Body of pancreas (tissue), 4 donors: ENCODE results near the gene EPHB1. TPM values are rescaled to one million over a fixed set of nuclear protein-coding genes. Genes with fewer than 3 reads are reported as not detected.

ENCODE experiments used
- ATAC-seq: fragments of 150-250 bp; one replicate; pipeline ENCODE4 v1.9.1; 2016
- DNase-seq, 4 donors: peaks; one replicate each; pipeline ENCODE4 v3.0.0-alpha.2; 2019
- H3K27ac ChIP-seq, 4 donors: fragments of 200-600 bp; sonication (generic); 1 replicate in 3 of 4; 2 replicates in 1 of 4; pipeline versions ENCODE4 v1.5.1 to v1.6.1; 2016 to 2019; ENCODE audit warnings: mild to moderate bottlenecking in 1 of 4, mixed read lengths in 1 of 4, moderate library complexity in 1 of 4
- H3K27me3 ChIP-seq, 2 donors: fragments of 200-600 bp; sonication (generic); one replicate each; pipeline ENCODE4 v1.6.0; 2016; ENCODE audit warnings: mild to moderate bottlenecking in 1 of 2
- H3K36me3 ChIP-seq, 2 donors: fragments of 200-600 bp; sonication (generic); replicated peaks in 1 of 2; 2 replicates each; pipeline ENCODE4 v1.5.1; 2016; ENCODE audit warnings: low read depth in 2 of 2; ENCODE audit not compliant: insufficient read depth in 1 of 2
- H3K4me1 ChIP-seq: fragments of 200-600 bp; sonication (generic); one replicate; pipeline ENCODE4 v1.6.0; 2016
- H3K4me3 ChIP-seq, 2 donors: fragments of 200-600 bp; sonication (generic); 1 replicate in 1 of 2; 2 replicates in 1 of 2; pipeline ENCODE4 v1.5.1; 2016 to 2019
- H3K9me3 ChIP-seq, 3 donors: fragments of 200-600 bp; sonication (generic); 1 replicate in 2 of 3; 2 replicates in 1 of 3; pipeline ENCODE4 v1.5.1; 2016
- POLR2A ChIP-seq, 3 donors: fragments of 450-650 bp; IDR thresholded peaks; one replicate each; pipeline ENCODE4 v1.6.1; 2016; ENCODE audit warnings: antibody characterized with exemption in 3 of 3, mild to moderate bottlenecking in 2 of 3
- WGBS, 2 donors: methylation state at CpG; one replicate each; pipeline ENCODE4 v1.1.5; 2017; 5-methylcytosine and 5-hydroxymethylcytosine counted together
- intact Hi-C: fragments of 100-400 bp; cut with DNase I; formaldehyde crosslinking; loops from one replicate; pipeline ENCODE4 v1.15.1; 2023
- total RNA-seq, 2 donors: library from RNA; depleted of rRNA; stranded (reverse); fragments of >200 nt; gene quantifications; one replicate each; pipeline ENCODE4 v1.1.0, GENCODE V29; 2016
- TF ChIP-seq, protein P1 (sequence below), 7 experiments: fragments of 450-650 bp in 4 of 7; fragments of 200-600 bp in 3 of 7; sonication (generic) in 3 of 7; IDR thresholded peaks; one replicate each; pipeline ENCODE4 v1.5.1; 2016 to 2019; ENCODE audit warnings: antibody characterized with exemption in 7 of 7

EPHB1 gene
- total RNA-seq, 2 donors from 2014 or later: 1.3 TPM; not detected in 1

GRCh38 chr3:135149707-135150681, 354.9 kb downstream of the EPHB1 start:
- H3K4me3 ChIP-seq: no peak overlapping the region
- intact Hi-C loops: no loop called here
- no peaks in the 10 kb centered on the region for H3K36me3 ChIP-seq
- no peaks in the 10 kb centered on the region for H3K27me3 ChIP-seq
- H3K27ac ChIP-seq: no peak overlapping the region
- TF ChIP-seq, protein P1, sequence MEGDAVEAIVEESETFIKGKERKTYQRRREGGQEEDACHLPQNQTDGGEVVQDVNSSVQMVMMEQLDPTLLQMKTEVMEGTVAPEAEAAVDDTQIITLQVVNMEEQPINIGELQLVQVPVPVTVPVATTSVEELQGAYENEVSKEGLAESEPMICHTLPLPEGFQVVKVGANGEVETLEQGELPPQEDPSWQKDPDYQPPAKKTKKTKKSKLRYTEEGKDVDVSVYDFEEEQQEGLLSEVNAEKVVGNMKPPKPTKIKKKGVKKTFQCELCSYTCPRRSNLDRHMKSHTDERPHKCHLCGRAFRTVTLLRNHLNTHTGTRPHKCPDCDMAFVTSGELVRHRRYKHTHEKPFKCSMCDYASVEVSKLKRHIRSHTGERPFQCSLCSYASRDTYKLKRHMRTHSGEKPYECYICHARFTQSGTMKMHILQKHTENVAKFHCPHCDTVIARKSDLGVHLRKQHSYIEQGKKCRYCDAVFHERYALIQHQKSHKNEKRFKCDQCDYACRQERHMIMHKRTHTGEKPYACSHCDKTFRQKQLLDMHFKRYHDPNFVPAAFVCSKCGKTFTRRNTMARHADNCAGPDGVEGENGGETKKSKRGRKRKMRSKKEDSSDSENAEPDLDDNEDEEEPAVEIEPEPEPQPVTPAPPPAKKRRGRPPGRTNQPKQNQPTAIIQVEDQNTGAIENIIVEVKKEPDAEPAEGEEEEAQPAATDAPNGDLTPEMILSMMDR (IDR thresholded peaks at IDR 0.05): no peak
- no peak for TF ChIP-seq POLR2A (IDR thresholded peaks at IDR 0.05)
- ATAC-seq (no peak), DNase-seq (no peak)
- H3K9me3 ChIP-seq: no peaks in the 10 kb centered on the region
- 69 to 76% methylated on average over 12 of the region's 12 CpGs for WGBS, 2 donors
- no peaks in the 10 kb centered on the region for H3K4me1 ChIP-seq

GRCh38 chr3:135154186-135154585, 359.1 kb downstream of the EPHB1 start:
- no peak for ATAC-seq
- intact Hi-C loops: no loop called here

DNA sequence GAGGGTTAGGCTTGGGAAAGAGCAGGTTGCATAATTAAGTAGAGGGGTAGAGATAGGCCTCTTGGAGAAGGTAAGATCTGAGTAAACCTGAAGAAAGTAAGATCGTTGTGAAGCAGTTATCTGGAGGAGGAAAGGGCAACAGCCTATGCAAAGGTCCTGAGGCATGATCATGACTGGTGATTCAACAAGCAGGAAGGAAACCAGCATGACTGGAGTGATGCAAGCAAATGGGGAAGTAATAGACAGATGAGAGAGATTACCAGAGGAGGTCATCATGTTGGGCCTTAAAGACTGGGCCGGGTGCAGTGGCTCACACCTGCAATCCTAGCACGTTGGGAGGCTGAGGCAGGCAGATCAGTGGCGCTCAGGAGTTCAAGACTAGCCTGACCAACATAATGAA, 360.2 kb downstream of the EPHB1 start:
- ATAC-seq: no peak
- Histone ChIP-seq H3K36me3 (no peaks in the 10 kb centered on the region), H3K9me3 (no peaks in the 10 kb centered on the region), H3K4me3 (no peak overlapping the region), H3K27ac (no peak overlapping the region), H3K4me1 (no peaks in the 10 kb centered on the region), H3K27me3 (no peaks in the 10 kb centered on the region)
- 71 to 76% methylated on average over 4 of the region's 4 CpGs for WGBS, 2 donors
- no peak for TF ChIP-seq POLR2A (IDR thresholded peaks at IDR 0.05)
- TF ChIP-seq, protein P1 (IDR thresholded peaks at IDR 0.05): no peak
- intact Hi-C loops: no loop called here
- no peak for DNase-seq

More at GRCh38 chr3:135154186-135154585, 359.1 kb downstream of the EPHB1 start:
- no peak overlapping the region for H3K27ac ChIP-seq
- no peak for DNase-seq
- H3K36me3 ChIP-seq: no peaks in the 10 kb centered on the region
- TF ChIP-seq, protein P1 (IDR thresholded peaks at IDR 0.05): no peak
- TF ChIP-seq POLR2A (IDR thresholded peaks at IDR 0.05): no peak
- no peaks in the 10 kb centered on the region for H3K27me3 ChIP-seq
- no peak overlapping the region for H3K4me3 ChIP-seq
- no peaks in the 10 kb centered on the region for H3K4me1 ChIP-seq
- no peaks in the 10 kb centered on the region for H3K9me3 ChIP-seq
- WGBS, 2 donors: 75 to 100% methylated on average over 2 of the region's 2 CpGs

- DNase-seq (no peak), ATAC-seq (no peak)
- TF ChIP-seq, protein P1 (IDR thresholded peaks at IDR 0.05): no peak
- TF ChIP-seq POLR2A (IDR thresholded peaks at IDR 0.05): no peak
- no peaks in the 10 kb centered on the region for H3K27me3 ChIP-seq
- H3K9me3 ChIP-seq: no peaks in the 10 kb centered on the region
- intact Hi-C loops: no loop called here
- no peak overlapping the region for H3K4me3 ChIP-seq
- no peaks in the 10 kb centered on the region for H3K36me3 ChIP-seq
- no peaks in the 10 kb centered on the region for H3K4me1 ChIP-seq
- no peak overlapping the region for H3K27ac ChIP-seq
- WGBS, 2 donors: 57 to 84% methylated on average over 5 of the region's 5 CpGs
These were observed 360.7 kb downstream of the EPHB1 start for GRCh38 chr3:135155791-135156190.
